NCI-H2081 (cell line): ENCODE data around the gene DHX32.

Experiments
- DNase-seq, 2 experiments: peaks; one replicate each; lab custom pipeline; 2025; lab: John Stamatoyannopoulos, UW

The DHX32 gene

DNA sequence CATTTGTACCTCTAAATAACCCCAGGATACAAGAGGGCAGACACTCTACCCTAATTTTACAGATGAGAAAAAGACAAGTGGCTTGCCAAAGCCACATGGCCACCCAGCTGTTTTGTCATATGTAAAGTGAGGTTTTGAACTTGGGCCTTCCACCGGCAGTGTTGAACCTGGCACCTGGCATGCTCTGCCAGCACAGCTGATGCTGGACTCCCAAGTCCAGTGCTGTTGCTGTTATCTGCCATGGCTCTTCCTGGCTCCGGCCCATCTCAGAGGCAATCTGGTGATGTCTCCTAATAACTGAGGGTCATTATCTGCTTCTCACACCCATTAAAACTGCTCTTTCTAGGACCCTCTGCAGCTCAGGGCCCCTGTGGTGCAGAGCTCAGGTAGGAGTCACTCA, 32.7 kb downstream of the DHX32 start:
- DNase-seq, result no peak

DNA sequence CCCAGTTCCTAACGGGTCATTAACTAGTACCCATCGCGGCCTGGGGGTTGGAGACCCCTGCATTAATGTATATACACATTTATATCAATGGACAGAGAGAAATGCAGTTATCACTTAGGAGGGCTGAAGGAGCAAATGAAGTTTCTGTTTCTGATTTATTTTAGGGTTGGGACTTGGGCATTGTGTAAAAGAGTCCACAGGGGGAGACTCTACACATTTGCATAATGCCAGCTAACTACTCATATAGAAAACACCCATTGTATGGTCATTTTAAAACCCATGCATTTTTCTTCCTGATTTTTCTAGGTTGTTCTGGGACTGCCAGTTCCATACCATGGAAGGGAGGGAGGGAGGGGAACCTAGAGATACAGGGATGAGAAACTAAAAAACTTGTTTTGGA, 34.2 kb downstream of the DHX32 start:
- DNase-seq, result no peak

DNA sequence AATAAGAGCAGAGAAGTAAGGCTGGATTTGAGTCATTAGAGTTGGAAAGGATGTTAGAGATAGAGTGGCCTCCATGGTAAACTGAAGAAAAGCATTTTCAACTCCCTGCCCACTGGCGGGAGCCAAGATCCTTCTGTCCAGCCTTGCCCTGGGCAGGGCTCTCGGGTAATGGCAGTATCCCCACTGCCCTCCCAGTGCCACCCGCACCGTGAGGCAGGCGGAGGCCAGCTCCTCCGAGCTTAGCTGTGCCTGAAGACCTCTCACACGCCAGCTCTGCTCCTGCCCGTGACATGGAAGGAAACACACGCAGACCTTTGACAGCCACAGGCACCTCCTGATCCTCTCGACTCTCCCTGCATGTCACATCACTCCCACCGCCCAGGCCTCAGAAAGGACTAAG, 35.5 kb downstream of the DHX32 start:
- DNase-seq, result no peak

DNA sequence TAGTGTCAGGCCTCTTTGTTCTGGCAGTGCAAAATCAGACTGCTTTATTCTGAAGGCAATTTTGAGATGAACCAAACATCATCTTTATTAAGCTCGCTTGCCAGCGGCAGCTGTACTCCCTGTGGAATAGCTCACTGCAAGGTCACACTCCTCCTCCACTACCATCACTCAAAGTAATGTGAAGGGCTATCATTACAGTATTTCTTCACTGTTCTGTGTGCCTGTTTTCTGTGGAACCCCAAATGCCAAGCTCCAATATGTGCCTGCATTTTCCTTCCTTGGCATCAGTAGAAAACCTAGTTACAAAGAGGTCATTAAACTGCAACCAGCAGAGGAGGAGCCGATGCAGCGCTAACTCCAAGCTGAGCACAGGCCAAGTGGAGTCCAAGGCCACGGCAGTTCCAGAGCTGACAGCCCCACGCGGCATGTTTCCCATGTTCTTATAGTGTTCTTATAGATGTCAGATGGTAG, 36.3 kb downstream of the DHX32 start:
- DNase-seq, result no peak

DNA sequence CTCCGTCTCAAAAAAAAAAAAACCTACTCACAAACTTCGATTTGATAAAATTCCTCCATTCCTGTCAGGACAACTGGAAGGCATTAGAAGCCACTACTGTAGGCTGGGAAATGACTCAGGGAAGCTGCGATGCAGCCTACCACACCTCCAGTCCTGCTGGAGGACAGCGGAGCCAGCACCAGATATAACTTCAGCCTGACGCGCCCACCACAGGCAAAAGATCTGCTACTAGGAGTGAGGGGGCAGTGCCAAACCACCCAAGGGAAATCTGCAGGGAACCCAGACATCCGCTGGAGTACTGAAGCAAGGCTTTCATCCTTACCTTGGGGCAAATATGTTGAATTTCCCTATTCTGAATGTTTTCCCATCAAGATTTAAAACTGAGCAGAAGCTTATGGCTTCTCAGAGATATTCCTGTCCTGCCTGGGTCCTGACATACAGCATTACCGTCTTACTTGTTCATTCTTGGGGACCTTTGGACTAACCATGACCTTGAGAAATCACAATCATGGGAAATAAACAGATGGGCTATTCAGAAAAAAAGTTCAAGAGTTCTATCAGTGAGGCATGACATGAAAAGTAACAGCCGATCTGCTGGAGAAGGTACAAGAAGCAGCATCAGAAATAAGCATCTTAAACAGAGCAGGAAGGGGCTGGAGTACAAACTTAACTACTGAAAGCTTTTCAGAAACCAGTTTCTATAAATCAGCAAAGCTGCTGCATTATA, 37.3 kb downstream of the DHX32 start:
- no peak for DNase-seq

DNA sequence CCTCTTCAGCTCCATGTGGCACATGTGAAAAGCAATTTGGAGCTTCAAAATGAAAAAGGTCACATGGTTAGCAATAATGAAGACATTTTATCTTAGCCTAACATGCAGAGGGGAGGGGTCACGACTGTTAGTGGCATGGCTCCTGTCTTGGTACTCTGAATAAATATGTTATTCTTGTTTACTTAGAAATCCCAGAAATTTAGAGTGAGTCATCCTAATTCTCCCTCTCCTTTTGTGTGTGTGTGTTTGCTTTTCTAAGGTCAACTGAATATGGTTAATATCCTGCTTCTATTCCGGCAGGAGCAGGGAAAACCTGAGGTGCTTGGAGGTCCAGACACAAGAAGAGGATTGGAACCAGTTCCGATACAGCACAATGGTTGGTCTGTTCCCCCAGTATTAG, 40.1 kb downstream of the DHX32 start:
- no peak for DNase-seq

DNA sequence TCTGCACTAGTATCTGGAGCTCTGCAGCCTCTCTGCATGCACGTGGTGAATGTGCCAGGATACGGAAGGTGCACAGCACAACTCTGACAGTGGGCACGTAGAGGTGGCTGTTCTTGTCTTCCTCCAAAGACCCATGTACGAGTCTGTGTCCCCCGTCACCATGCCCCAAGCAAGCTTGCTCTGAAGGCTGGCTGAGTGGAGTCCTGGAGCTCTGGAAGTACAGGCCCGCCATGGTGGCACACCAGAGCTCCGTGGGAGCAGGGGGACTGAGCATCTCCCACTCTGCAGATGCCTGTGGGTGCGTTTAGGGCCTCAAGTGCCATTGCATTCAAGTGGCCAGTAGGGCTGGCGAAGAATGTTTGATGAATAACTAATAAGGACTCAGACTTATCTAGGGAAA, 40.7 kb downstream of the DHX32 start:
- no peak for DNase-seq

DNA sequence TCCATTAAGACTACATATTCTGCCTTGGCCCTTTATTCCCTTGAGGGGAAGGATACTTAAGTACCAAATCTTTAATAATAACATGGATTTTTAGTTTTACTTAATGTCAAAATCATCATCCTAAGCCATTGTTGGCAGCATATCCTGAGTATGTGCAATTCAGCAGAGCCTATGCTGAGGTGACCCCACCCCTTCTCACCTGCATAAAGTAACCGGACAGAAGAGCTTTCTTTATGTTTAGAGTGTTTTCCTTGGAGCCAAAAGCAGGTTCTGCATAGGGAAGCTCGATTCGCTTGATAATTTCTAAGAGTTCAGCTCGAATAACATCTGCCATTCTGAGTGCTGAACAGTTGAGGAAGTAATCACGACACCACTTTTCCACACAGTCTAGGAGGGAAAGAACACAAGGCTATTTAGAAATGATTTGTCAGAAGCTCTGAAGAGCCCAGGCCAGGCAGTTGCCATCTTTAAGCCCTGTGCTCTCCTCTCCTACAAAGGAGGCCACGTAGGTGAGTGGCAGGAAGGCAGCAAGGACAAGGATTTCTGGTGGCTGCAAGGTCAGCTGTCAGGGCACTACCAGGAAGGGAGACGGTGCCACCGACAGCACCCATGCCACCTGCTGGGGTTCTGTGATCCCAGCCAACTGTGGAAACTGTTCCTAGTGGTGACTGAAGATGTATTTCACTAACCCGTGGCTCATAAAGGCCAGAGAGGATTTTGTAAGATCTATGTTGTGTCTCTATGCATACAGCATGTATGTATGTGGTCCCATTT, 42.1 kb downstream of the DHX32 start:
- DNase-seq, result no peak

DNA sequence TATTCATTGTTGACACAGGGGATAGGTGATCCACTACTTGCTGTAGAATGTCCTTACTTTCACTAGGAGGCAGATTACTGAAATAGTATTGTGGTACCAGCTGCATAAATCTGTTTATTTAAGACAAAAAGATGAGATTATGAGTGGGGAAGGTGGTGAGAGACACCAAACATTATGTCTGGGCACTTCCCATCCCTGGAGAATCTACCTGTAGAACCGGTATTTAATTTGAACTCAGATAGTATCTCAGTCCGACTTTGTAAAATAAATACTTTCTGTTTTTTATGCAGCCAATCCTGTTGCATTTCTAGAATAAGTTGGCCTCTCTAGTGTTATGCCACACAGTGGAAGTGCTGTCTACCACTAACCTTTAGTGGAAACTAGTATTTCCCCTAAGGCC, 44.3 kb downstream of the DHX32 start:
- no peak for DNase-seq

DNA sequence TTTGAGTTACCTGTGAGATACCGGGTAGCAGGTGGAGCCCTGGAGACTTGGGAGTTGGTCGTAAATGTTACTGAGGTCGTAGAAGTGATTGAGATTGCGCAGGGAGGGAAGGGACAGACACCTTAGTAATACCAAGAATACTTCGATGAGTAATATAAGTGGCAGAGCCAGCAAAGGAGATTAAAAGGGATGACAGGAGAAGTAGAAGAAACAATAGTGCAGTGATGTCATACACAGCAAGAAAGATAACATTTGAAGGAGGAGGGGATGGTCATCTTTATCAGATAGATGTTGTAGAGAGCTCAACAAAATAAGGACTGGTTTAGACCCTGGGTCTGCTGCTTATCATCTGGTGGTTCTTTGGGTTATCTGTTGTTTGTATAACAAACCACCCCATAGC, 52.8 kb downstream of the DHX32 start:
- no peak for DNase-seq

DNA sequence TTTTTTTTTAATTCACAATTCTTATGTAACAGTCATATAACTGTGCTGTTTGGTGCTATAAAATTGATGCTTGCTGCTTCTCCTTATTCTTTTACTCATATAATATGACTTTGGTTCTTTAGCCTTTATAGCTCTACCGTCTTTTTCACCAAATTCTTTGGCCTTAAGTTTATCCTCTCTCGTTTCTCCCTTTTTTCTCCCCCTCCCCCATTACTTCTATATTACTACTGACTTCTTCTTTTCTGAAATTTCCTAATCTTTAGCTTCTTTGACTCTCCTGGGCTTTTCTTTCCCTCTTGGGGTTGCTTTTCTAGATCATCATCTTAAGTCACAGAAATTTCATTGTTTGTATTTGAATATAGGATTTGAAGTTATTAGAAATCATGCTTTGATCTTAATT, 54.0 kb downstream of the DHX32 start:
- DNase-seq, result no peak

DNA sequence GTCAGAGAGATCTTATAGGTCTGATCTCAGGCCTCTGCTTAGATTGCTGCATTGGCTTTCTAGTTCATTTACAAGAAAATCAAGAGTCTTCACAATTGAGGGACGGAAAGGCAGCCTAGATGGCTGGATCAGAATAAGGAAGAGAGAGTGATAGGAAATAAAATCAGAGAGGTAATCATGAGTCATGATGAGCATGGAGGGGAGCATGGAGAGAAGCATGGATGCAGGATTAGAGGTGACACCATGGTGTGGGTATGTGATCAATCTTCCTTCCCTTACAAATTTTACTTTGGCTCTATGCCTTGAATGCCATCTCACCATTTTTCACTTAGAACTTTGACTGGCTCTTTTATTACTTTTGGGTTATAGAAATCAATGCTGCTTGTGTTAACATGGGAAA, 56.4 kb downstream of the DHX32 start:
- DNase-seq, result no peak

DNA sequence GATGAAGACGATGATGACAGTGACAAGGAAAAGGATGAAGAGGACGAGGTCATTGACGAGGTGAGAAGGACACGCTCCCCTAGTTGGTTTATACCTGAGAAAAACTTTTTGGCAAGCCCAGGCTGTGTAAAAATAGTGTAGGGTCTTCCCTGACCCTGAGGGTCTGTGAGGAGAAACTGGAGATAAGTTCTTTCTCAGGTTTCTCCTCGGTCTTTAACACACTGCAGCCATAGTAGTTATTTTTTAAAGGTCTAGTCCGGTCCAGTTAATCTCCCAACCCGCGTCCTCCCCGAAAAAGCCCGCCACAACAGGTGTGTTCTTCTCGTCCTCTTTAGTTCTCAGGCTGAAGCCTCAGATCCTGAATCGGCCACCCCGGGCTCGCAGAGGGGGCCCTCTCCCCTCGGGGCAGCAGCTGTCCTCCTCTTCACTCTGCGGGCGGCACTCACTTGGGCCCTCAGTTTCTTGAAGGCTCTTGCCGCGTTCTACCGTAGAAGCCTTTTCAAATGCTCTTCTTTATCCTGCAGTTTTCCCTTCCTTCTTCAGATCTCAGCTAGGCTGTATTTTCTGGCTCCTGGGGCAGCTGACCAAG, 57.3 kb downstream of the DHX32 start:
- no peak for DNase-seq

DNA sequence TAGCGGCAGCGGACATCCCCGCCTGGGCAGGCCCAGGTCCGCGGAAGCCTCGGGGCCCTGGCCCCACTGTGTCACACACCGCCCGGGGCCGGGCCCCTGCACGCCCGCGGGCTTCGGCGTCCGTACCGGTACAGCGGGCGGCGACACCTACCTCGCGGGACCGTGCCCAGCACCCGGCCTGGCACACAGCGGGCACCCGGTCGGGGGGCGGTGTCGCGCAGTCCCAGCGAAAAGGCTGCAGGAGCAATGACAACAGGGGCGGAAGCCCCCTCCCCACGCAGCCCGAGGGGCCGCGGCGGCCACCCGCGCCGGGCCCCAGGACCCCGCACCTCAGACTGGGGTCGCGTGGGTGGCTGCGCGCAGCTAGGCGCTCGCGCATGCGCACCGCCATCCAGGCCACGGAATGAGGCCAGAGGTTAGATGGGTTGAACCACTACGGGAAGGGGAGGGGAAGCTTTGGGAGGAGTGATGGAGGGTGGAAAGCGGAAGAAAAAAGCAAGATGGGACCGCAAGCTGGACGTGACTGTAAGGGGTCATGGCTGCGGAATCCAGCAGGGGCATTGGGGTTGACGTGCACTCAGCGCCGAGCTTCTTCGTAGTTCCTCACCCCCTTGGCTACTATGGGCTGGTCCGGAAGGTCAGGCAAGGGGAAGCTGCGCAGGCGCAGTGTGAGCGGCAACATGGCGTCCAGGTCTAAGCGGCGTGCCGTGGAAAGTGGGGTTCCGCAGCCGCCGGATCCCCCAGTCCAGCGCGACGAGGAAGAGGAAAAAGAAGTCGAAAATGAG, 58.0 kb downstream of the DHX32 start, which contains the start of the genes BCCIP and UROS:
BCCIP (plus strand) TSS at position 669 of the 785 bp plus-strand sequence; CDS start at position 681, 12 bp downstream.
UROS (minus strand) TSS at position 381 of the 785 bp plus-strand sequence. CDS start 6,759 bp downstream, outside the sequence.
- DNase-seq, result peak; percentile 76 to 84

DNA sequence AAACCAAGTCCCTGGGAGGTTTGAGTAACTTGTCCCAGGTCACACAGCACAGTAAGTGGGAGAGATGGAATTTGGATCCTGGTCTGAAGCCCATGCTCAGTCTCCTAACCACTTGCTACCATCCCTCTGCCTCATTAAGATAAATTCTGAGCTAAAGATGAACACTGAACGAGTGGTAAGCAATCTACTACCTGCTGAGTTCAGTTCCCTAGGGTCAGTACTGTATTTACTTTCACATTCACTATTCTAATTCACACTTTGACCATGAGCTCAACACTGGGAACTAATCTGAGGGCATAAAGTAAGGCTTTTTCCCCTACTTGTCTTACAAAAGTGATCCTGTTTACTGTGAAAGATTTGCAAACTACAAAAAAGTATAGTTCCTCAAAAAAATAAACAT, 60.4 kb downstream of the DHX32 start:
- no peak for DNase-seq

DNA sequence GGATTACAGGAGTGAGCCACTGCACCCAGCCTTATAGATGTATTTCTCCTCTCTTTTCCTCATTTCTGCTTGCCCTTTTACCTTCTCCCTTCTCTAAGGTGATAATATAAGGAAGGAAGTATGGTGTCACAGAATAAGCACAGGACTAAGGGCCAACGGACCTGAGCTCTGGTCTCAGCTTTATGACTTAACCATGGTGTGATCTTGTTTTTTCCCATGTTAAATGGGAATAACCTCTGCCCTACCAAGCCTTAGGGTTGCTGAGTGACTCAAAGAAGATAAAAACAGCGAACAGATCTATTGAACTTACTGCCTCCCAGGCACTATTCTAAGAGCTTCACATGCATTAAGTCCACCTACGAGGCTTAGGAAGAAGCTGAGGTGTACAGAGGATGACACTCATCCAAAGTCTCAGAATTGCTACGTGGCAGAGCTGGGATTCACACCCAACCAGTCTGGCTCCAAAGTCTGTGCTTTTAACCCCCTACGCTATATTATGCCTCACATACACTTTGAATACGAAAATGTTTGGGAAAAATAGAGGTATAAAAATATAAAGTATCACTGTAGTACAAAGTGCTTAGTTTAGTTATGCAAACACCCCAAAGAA, 63.6 kb downstream of the DHX32 start:
- no peak for DNase-seq

DNA sequence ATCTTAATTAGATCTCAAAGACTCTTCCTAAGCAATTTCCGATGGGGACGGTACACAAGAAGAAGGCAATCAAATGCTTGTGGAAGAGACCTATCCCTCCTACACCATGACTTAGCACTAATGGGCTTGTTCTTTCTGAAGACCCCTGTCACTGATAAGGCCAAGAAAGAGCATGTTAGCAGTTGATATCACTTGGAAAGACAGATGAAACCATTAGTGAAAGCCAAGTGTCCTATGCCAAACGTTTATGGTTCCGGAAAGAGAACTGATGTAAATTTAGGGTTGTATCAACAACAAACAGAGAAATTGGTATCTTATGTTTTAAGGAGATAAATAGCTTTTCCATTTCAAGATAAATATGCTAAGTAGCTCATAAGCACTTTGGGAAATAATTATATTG, 64.5 kb downstream of the DHX32 start:
- no peak for DNase-seq

DNA sequence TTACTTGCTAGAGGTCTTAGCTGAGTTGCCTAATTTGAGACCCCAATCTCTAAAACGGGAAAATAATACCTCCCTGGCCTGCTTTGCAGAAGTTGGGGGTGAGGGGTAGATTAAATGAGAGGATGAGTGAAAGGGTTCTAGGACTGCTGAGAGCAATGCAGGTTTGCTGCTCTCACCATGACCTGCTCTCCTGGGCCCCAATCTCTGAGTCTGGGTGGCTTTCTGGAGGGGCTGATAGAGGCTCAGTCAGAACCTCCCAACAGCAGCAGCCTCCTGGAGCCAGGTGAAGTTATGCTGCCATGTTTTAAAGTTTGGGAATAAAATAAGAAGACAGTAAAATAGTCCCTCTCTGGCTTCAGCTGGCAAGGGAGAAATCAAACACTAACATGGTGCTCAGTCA, 65.3 kb downstream of the DHX32 start:
- no peak for DNase-seq

DNA sequence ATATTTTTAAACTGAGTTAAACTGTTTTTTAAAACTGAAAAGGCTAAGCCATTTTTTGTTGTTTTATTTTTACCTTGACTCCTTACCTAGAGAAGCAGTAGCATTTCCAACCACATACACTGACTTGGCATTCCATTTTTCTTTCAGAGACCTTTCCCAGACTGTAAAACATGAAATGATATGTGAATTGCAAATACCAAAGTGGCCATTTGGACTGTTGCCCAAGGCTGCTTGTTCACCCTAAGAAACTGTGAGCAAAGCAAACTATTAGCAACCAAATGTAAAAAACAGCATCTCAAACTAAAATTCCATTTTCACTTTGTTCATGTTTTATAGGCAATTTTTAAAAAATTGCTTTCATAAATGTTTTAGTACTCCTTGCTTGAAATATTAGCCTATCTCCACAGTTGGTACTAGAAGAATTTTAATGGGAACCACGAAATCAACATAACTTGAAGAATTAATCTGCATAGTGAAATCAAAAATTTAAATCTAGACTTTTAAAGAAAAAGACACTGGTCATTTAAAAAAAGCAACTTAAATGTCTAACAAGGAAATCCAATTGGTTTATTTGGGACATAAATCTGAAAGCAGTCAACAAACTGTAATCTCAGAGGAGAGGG, 68.9 kb downstream of the DHX32 start:
- no peak for DNase-seq

DNA sequence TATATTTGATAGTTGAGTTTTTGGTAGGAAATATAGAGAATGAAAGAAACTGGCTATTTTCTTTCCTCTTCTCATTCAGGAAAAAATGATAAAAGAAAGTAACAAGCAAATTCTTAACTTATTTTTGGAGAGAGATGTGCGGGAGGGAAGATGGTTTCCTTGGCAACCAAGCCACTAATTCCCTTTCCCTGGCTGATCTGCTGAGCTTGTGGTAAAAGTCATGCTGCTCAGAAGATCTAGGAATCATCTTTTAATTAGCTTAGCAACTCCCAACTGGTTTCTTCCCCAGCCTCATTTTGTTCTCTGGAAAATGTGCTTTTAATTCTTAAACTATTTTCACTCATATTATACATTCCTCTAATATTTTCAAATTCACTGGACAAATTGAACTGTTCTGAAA, 69.8 kb downstream of the DHX32 start:
- DNase-seq, result no peak

DNA sequence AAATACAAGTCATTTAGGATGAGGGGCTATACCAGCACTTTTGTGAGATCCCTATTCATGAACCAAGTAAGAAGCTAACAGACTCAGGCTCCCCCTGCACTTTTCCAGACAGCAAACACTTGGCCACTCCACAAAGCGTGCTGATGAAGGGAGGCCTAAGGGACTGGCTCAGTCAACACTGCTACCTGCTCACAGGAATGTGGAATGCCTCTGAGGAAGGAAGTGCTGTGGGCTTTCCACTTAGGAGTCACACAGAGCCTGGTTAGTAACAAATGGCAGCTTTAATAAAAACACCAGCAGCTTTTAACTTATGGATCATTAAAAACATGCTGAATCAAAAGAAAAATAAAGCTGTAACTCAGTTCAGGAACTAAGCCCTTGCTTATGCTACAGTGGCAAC, 73.0 kb downstream of the DHX32 start:
- DNase-seq, result no peak
